Measurements from ENCODE around the gene USP27X.

Gene USP27X

DNA sequence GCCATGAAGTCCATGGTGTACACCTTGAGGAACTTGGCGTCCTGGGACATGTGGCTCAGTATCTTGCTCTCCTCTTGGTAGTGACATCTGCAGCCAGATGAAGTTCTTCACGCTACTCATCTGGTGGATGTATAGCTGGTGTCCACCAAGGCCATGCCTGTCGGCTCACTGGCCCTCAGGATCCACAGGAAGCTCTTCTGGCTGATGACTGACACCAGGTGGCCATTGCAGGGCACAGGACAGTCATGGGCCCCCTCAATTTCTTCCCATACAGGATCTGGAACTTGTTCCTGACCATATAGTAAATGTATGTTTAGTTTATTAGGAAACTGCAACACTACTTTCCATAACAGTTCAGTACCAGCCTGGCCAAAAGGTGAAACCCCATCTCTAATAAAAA, 32.8 kb downstream of the USP27X start:
- DNase-seq = no peak
- Histone ChIP-seq H3K4me1 (ENCODE audit: control extremely low read depth in 1 of 4, control insufficient read depth in 4 of 4, insufficient read depth in 4 of 4, low read length in 3 of 4) (peaks cover 0 to 8% (median 6%) of the 10 kb centered on the region in 4 experiments), H3K9me3 (ENCODE audit: control extremely low read depth in 1 of 5, control insufficient read depth in 4 of 5, insufficient read depth in 2 of 5, low read depth in 1 of 5, low read length in 4 of 5) (no peaks in the 10 kb centered on the region), H3K27ac (ENCODE audit: insufficient read depth in 1 of 2, low read depth in 1 of 2, low read length in 2 of 2, poor library complexity in 1 of 2, severe bottlenecking in 2 of 2) (no peak overlapping the region), H3K4me3 (ENCODE audit: control insufficient read depth in 1 of 7, extremely low read depth in 1 of 7, insufficient read depth in 4 of 7, low read depth in 2 of 7, low read length in 6 of 7) (no peak overlapping the region), H3K27me3 (replicated peaks in 2 of 5; ENCODE audit: control insufficient read depth in 4 of 5, insufficient read depth in 5 of 5, low read length in 4 of 5) (peaks cover 0 to 6% (median 0%) of the 10 kb centered on the region in 5 experiments), H3K36me3 (ENCODE audit: control insufficient read depth in 4 of 4, insufficient read depth in 4 of 4, low read length in 3 of 4) (no peaks in the 10 kb centered on the region)
- CTCF ChIA-PET = no interaction called here
- WGBS (ENCODE audit: insufficient coverage) = 71% methylated on average over 2 of the region's 3 CpGs
- POLR2A ChIA-PET = no interaction called here

DNA sequence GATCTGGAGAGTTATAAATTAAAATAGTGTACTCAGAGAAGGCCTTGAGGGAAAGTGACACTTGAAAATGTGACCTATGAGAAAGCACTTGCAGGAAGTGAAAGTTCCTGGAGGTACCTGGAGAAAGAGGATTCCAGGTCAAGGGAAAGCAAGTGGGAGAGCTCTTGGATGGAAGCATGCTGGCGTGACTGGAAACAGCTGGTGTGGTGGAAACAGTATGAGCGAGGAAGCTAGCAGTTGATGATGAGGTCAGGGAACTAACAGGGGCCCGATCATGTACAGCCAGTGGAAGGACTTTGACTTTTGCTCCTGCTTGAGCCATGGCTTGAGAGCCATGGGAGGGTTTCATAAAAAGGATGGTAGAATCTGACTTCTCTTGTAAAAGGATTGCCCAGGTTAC, 33.6 kb downstream of the USP27X start:
- Histone ChIP-seq H3K9me3 (ENCODE audit: control extremely low read depth in 1 of 5, control insufficient read depth in 4 of 5, insufficient read depth in 2 of 5, low read depth in 1 of 5, low read length in 4 of 5) (no peaks in the 10 kb centered on the region), H3K4me3 (ENCODE audit: control insufficient read depth in 1 of 7, extremely low read depth in 1 of 7, insufficient read depth in 4 of 7, low read depth in 2 of 7, low read length in 6 of 7) (no peak overlapping the region), H3K4me1 (ENCODE audit: control extremely low read depth in 1 of 4, control insufficient read depth in 4 of 4, insufficient read depth in 4 of 4, low read length in 3 of 4) (peaks cover 0 to 8% (median 6%) of the 10 kb centered on the region in 4 experiments), H3K27me3 (replicated peaks in 2 of 5; ENCODE audit: control insufficient read depth in 4 of 5, insufficient read depth in 5 of 5, low read length in 4 of 5) (peaks cover 0 to 6% (median 0%) of the 10 kb centered on the region in 5 experiments), H3K36me3 (ENCODE audit: control insufficient read depth in 4 of 4, insufficient read depth in 4 of 4, low read length in 3 of 4) (no peaks in the 10 kb centered on the region), H3K27ac (ENCODE audit: insufficient read depth in 1 of 2, low read depth in 1 of 2, low read length in 2 of 2, poor library complexity in 1 of 2, severe bottlenecking in 2 of 2) (no peak overlapping the region)
- ChIA-PET CTCF (interaction anchor here (1.0 kb wide), 1 partner anchor 39 kb away, joined by 3 read pairs; no protein-coding TSS in a partner anchor), POLR2A (no interaction called here)
- WGBS (ENCODE audit: insufficient coverage) = 69% methylated on average over 3 of the region's 3 CpGs
- no peak for DNase-seq

DNA sequence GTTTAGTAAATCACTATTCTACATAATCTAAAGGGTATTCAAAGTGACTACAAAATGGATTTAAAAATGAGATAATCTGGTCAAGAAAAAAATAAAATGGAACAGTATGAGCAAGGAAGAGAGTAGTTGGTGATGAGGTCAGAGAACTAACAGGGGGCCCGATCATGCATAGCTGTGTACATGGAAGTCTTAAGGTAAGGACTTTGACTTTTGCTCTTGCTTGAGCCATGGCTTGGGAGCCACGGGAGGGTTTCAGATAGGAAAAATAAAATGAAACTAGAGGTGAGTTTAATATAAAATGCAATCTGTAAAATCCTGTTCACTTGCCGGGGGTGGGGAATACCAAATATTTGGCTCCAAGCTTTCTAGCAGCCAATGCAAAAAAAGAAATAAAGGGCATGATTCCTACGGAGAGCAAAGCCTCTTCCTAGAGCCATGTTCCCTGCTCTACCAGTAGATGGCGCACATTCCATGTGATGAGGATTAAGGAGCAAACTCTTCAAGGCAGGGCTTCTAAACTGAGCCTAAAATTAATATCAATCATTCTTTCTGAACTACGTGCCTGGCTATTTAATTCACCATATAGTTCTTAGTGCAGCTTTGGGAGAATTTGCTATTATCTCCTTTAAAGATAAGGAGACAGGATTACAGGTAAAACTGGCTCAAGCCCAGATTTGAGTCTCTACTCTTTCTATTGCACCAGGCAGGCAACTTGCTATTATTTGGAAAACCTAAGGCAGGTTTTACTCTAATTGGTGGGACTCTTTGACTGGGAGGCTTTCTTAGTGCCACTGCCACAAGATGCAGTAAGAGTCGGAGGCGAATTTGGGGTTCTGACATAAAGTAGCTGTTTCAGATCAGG, 36.3 kb downstream of the USP27X start:
- Histone ChIP-seq H3K36me3 (ENCODE audit: control insufficient read depth in 4 of 4, insufficient read depth in 4 of 4, low read length in 3 of 4) (no peaks in the 10 kb centered on the region), H3K9me3 (ENCODE audit: control extremely low read depth in 1 of 5, control insufficient read depth in 4 of 5, insufficient read depth in 2 of 5, low read depth in 1 of 5, low read length in 4 of 5) (no peaks in the 10 kb centered on the region), H3K27ac (ENCODE audit: insufficient read depth in 1 of 2, low read depth in 1 of 2, low read length in 2 of 2, poor library complexity in 1 of 2, severe bottlenecking in 2 of 2) (no peak overlapping the region), H3K4me1 (ENCODE audit: control extremely low read depth in 1 of 4, control insufficient read depth in 4 of 4, insufficient read depth in 4 of 4, low read length in 3 of 4) (peaks cover 0 to under 1% (median under 1%) of the 10 kb centered on the region in 4 experiments), H3K4me3 (ENCODE audit: control insufficient read depth in 1 of 7, extremely low read depth in 1 of 7, insufficient read depth in 4 of 7, low read depth in 2 of 7, low read length in 6 of 7) (no peak overlapping the region), H3K27me3 (replicated peaks in 2 of 5; ENCODE audit: control insufficient read depth in 4 of 5, insufficient read depth in 5 of 5, low read length in 4 of 5) (peaks cover 0 to 6% (median 0%) of the 10 kb centered on the region in 5 experiments)
- DNase-seq = peak; percentile 42 to 77 (median 74)
- ChIA-PET CTCF (interaction anchor here (0.5 to 2.4 kb wide), 6 partner anchors 24 to 664 kb away, joined by 3 to 12 read pairs (median 4); partner anchors contain the start of genes AKAP4, CCNB3 and USP27X), POLR2A (no interaction called here)
- 30% methylated on average over 7 of the region's 8 CpGs for WGBS (ENCODE audit: insufficient coverage)

DNA sequence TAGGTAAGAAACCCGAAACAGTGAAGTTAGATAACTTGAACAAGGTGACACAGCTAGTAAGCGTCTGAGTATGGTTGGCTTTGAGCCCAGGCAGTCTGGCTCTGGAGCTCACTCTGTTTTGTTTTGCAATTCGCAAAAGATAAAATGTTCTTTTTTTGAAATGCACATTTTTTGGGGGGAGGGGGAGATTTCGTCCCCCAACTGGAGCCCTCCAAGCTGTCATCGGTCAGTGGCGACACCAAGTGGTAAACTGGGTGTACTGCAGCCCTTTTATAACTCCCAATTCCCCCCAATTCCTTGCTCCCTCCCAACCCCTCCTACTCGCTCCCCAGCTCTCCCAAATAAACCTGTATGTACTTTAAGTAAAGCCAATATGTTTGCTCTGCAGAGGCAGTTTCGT, 40.3 kb downstream of the USP27X start:
- H3K27ac ChIP-seq (ENCODE audit: insufficient read depth in 1 of 2, low read depth in 1 of 2, low read length in 2 of 2, poor library complexity in 1 of 2, severe bottlenecking in 2 of 2) = no peak overlapping the region
- no peaks in the 10 kb centered on the region for H3K36me3 ChIP-seq (ENCODE audit: control insufficient read depth in 4 of 4, insufficient read depth in 4 of 4, low read length in 3 of 4)
- 17% methylated on average over 4 of the region's 8 CpGs for WGBS (ENCODE audit: insufficient coverage)
- H3K4me3 ChIP-seq (ENCODE audit: control insufficient read depth in 1 of 7, extremely low read depth in 1 of 7, insufficient read depth in 4 of 7, low read depth in 2 of 7, low read length in 6 of 7) = no peak overlapping the region
- ChIA-PET POLR2A (no interaction called here), CTCF (interaction anchor here (0.7 to 3.1 kb wide), 12 partner anchors 11 to 173 kb away, joined by 3 to 27 read pairs (median 4); partner anchors contain the start of gene USP27X)
- no peaks in the 10 kb centered on the region for H3K9me3 ChIP-seq (ENCODE audit: control extremely low read depth in 1 of 5, control insufficient read depth in 4 of 5, insufficient read depth in 2 of 5, low read depth in 1 of 5, low read length in 4 of 5)
- peak; percentile 30 to 66 (median 56) for DNase-seq
- peaks cover 0 to 11% (median 2%) of the 10 kb centered on the region in 5 experiments for H3K27me3 ChIP-seq (replicated peaks in 2 of 5; ENCODE audit: control insufficient read depth in 4 of 5, insufficient read depth in 5 of 5, low read length in 4 of 5)
- peaks cover 0 to 16% (median 2%) of the 10 kb centered on the region in 4 experiments for H3K4me1 ChIP-seq (ENCODE audit: control extremely low read depth in 1 of 4, control insufficient read depth in 4 of 4, insufficient read depth in 4 of 4, low read length in 3 of 4)

DNA sequence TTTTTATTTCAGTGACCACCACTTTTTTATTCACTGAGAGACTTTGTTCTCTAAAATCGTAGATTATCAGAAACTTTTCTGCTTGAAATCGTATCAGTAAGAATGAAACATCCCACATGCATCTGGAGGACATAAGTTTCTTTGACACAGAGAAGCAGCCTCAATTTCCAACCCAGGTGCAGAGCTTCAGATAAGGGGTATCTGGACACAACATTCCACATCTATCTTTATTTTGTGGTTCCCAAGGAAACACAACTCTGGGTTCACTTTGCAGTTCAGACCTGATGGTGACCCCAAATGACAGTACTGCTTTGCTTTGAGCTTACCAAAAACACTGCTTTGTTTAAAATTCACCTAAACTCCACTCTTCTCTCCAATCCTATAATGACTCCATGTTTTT, 41.8 kb downstream of the USP27X start:
- H3K27me3 ChIP-seq (replicated peaks in 2 of 5; ENCODE audit: control insufficient read depth in 4 of 5, insufficient read depth in 5 of 5, low read length in 4 of 5) = peaks cover 0 to 11% (median 2%) of the 10 kb centered on the region in 5 experiments
- 86% methylated on average over 1 of the region's 2 CpGs for WGBS (ENCODE audit: insufficient coverage)
- DNase-seq = peak; percentile 16 to 67 (median 46)
- peak overlapping the region in 1 of 2 experiments; percentile 16 for H3K27ac ChIP-seq (ENCODE audit: insufficient read depth in 1 of 2, low read depth in 1 of 2, low read length in 2 of 2, poor library complexity in 1 of 2, severe bottlenecking in 2 of 2)
- H3K4me3 ChIP-seq (ENCODE audit: control insufficient read depth in 1 of 7, extremely low read depth in 1 of 7, insufficient read depth in 4 of 7, low read depth in 2 of 7, low read length in 6 of 7) = no peak overlapping the region
- peaks cover 0 to 16% (median 2%) of the 10 kb centered on the region in 4 experiments for H3K4me1 ChIP-seq (ENCODE audit: control extremely low read depth in 1 of 4, control insufficient read depth in 4 of 4, insufficient read depth in 4 of 4, low read length in 3 of 4)
- POLR2A ChIA-PET = no interaction called here
- H3K9me3 ChIP-seq (ENCODE audit: control extremely low read depth in 1 of 5, control insufficient read depth in 4 of 5, insufficient read depth in 2 of 5, low read depth in 1 of 5, low read length in 4 of 5) = no peaks in the 10 kb centered on the region
- CTCF ChIA-PET = interaction anchor here (0.9 to 3.1 kb wide), 7 partner anchors 14 to 179 kb away, joined by 3 to 21 read pairs (median 5); no protein-coding TSS in a partner anchor
- peaks cover 0 to 1% (median 0%) of the 10 kb centered on the region in 4 experiments for H3K36me3 ChIP-seq (ENCODE audit: control insufficient read depth in 4 of 4, insufficient read depth in 4 of 4, low read length in 3 of 4)

DNA sequence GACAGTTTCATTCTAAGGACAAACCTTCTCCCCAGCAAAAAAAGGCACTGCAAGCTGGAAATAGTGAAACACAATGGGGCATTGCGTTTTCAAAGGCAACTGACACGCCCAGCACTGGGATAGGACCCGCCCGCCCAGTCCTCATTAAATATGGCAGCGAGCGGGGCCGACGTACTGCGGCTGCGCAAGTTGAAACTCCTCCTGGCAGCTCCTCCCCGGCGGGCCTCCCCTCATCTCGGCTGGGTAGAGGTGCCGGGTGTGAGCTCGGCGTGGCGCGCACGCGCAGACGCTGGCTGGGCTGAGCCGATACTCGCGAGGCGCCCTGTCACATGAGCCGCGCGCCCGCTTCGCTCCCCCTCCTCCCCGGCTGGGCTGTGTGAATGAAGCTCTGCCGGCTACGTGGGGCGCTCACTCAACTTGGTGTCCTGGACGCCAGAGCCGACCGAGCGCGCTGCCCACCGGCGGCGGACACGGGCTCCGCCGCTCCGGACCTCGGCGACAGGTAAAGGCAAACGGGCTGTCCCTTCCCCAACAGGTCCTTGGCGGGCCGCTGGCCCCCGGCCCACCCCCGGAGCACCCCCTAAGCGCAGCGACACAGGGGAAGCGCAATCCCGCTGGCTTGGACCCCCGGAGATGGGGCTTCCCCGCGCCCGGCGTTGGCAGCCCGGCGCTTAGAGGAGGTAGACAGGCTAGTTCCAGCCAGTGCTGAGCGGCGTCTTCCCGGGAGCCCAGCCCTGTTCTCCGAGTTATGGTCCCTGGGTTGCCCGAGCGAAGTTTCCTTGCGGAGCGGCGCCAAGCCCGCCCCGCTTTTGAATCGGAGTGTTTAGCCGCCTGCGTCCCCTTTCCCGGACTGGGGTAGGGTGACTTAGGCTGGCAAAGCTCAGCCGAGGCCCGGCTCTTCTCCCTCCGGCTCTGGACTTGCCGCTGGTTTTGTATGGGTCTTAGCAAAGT, 43.3 kb downstream of the USP27X start, which contains the start of gene CLCN5:
Gene CLCN5, plus strand, starts transcription at position 306 of the 951 bp plus-strand sequence. CDS start 2,703 bp downstream, outside the sequence.
- Histone ChIP-seq H3K9me3 (ENCODE audit: control extremely low read depth in 1 of 5, control insufficient read depth in 4 of 5, insufficient read depth in 2 of 5, low read depth in 1 of 5, low read length in 4 of 5) (no peaks in the 10 kb centered on the region), H3K36me3 (ENCODE audit: control insufficient read depth in 4 of 4, insufficient read depth in 4 of 4, low read length in 3 of 4) (peaks cover 0 to 4% (median 0%) of the 10 kb centered on the region in 4 experiments), H3K4me3 (ENCODE audit: control insufficient read depth in 1 of 7, extremely low read depth in 1 of 7, insufficient read depth in 4 of 7, low read depth in 2 of 7, low read length in 6 of 7) (peak within 1 kb of the TSS; percentile 46 to 80 (median 69)), H3K4me1 (ENCODE audit: control extremely low read depth in 1 of 4, control insufficient read depth in 4 of 4, insufficient read depth in 4 of 4, low read length in 3 of 4) (peaks cover 0 to 16% (median 2%) of the 10 kb centered on the region in 4 experiments), H3K27me3 (replicated peaks in 2 of 5; ENCODE audit: control insufficient read depth in 4 of 5, insufficient read depth in 5 of 5, low read length in 4 of 5) (peaks cover 0 to 11% (median 2%) of the 10 kb centered on the region in 5 experiments), H3K27ac (ENCODE audit: insufficient read depth in 1 of 2, low read depth in 1 of 2, low read length in 2 of 2, poor library complexity in 1 of 2, severe bottlenecking in 2 of 2) (peak within 1 kb of the TSS in 1 of 2 experiments; percentile 52)
- CTCF ChIA-PET = interaction anchor here (1.2 to 2.0 kb wide), 5 partner anchors 39 to 178 kb away, joined by 3 to 21 read pairs (median 5); no protein-coding TSS in a partner anchor
- WGBS (ENCODE audit: insufficient coverage) = 31% methylated on average over 77 of the region's 83 CpGs
- POLR2A ChIA-PET = interaction anchor here (0.6 kb wide), 2 partner anchors 25 to 38 kb away, joined by 3 read pairs; no protein-coding TSS in a partner anchor
- DNase-seq = peak; percentile 93 to 97 (median 97)

Data from common myeloid progenitor, CD34-positive (primary cell).